GM04504 (cell line): ENCODE data around the gene UBQLNL.
A peak's percentile ranks its signal among the peaks of the same experiment; 100 is the strongest.

Experiments used
- DNase-seq: peaks from one replicate; pipeline ENCODE4 v3.0.0-alpha.2; 2012; ENCODE audit warnings: low read depth

UBQLNL gene, protein sequence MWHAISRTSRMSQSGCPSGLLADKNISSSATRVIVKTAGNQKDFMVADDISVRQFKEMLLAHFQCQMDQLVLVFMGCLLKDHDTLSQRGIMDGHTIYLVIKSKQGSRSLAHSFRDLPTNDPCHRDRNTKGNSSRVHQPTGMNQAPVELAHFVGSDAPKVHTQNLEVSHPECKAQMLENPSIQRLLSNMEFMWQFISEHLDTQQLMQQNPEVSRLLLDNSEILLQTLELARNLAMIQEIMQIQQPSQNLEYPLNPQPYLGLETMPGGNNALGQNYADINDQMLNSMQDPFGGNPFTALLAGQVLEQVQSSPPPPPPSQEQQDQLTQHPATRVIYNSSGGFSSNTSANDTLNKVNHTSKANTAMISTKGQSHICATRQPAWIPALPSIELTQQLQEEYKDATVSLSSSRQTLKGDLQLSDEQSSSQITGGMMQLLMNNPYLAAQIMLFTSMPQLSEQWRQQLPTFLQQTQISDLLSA

GRCh38 chr11:5516599-5516998 lies at the start of gene UBQLNL:
Gene UBQLNL (minus strand): TSS chr11:5516699. CDS start chr11:5516441, 258 bp downstream.
- DNase-seq: no peak

DNA sequence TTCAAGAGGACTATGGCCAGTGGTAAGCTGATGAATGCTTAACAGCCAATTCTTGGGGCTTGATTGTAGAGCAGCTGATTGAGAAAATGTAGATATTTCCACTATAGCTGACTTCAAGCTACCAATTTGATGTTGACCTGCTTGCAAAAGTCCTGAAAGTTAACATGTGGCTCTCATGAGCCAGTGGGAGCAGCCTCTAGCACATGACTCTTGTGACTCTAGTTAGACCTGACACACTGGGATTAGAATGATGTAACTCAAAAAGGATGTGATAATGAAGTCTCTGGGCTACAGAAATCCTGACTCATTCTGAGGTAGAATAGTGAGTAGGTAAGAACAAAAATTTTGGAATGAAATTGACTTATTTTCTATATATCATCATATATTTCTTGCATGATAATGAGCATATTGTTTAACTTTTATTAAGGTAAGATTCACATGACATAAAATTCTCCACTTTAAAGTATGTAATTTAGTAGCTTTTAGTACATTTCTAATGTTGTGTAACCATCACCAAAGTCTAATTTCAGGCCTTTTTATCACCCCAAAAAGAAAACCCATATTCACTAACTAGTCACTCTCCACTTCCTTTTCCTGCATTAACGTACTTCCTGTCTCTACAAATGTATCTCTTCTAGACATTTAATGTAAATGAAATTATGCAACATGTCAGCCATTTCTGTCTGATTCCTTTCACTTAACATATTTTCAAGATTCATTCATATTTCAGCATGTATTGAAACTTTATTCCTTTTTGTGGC lies 47.9 kb upstream of the UBQLNL start:
- no peak for DNase-seq

DNA sequence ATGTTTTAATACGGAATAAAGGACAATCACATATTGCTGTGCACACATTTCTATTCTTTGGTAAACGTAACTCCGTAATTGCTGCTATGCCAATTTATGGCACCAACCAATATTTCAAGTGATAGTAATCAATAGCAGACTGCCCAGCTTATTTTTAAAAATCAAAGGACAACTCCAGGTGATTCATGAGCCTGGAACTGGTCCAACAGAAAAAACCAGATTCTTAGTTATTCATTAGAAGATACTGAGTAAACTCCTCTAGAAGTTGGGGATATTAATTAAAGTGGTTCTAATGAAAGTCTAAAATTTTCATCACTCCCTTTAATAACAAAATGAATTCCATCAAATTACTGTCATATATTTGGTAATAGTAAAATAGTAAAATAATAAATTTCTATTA lies 41.3 kb upstream of the UBQLNL start:
- no peak for DNase-seq

- no peak for DNase-seq
Measured at GRCh38 chr11:5556596-5557188, 40.2 kb upstream of the UBQLNL start.

- DNase-seq: no peak
Measured at GRCh38 chr11:5553343-5553742, 36.8 kb upstream of the UBQLNL start.

DNA sequence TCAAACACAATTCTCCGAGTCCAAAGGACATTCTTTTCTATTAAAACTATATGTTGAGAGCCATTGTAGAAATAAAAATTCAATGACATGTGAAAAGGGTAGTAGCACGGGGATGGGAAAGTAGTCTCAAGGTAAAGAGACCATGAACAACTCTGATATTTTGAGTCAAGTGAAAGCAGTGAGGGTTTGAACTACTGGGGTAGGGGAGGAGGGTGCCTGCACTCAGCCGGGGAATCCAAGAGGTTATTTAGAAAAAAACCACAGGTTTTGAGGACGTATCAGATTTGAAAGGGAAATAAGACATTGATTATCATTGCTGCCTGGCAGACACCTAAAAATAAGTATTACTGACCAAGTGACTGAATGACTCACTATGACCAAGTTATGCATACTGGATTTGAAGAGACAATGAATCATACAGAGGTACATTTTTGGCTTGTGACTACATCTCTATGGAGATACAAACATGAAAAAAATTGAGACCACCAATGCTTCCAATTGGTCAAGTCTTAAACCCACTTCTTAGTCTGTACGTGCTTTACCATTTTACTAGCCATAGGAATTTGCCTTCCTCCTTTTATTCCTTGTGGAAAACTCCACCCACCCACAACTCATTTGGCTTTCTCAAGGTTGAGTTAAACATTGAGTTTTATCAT lies 34.1 kb upstream of the UBQLNL start:
- peak; percentile 10 for DNase-seq

DNA sequence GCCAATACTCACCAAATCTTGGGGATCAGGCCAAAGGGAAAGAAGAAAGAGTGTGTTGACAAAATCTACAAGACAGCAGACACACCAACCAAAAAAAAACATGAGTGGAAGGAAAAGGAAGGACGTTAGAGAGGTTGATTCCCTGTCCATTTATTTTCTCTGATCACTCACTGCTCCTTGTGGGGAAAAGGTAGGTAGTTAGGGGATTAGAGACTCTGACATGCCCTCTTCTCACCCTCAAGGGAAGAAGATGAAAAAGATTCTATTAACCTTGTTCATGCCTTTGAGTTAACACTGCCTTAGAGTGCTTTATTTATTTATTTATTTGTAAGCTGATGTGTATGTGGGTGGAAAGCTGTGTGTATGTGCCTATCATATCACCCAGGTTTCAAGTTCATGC lies 31.9 kb upstream of the UBQLNL start, which contains the start of gene OR52H1:
Gene OR52H1, minus strand, starts transcription at position 101 of the 400 bp plus-strand sequence. CDS start 3,035 bp downstream, outside the sequence.
- no peak for DNase-seq

GRCh38 chr11:5547982-5548381 lies 31.5 kb upstream of the UBQLNL start:
- no peak for DNase-seq

DNA sequence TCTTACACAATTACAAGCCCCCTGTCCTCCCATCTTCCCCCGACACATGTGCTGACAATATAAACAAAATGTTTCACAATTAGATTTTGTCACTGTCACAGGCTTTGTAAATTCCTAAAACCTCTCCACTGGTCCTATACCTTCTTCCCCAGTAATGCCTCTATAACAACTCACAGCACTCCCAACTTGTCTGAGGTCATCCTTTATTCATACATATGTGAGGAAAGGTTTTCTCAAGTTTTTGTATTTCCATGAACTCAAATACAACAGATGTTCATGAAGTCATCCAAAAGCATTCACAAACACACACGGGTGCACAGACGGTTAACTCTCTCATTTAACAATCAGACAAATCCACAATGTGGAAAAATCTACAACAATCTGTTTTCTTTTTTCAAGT lies 30.0 kb upstream of the UBQLNL start:
- no peak for DNase-seq

DNA sequence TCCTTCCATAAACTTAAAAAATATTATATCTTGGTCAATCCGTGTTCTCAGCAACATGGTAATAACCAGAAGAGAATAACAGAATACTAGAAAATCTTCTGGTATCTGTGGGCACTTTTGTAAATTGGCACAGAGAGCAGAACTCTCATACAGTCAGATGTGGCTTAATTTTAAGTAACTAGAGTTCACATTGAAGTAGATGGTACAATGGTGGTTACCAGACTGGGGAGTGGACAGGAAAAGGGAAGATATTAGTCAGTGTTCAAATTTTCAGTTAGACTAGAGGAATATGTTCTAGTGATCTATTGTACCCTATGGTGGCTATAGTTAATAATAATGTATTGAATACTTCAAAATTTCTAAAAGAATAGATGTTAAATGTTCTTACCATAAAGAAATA lies 24.9 kb upstream of the UBQLNL start:
- no peak for DNase-seq

DNA sequence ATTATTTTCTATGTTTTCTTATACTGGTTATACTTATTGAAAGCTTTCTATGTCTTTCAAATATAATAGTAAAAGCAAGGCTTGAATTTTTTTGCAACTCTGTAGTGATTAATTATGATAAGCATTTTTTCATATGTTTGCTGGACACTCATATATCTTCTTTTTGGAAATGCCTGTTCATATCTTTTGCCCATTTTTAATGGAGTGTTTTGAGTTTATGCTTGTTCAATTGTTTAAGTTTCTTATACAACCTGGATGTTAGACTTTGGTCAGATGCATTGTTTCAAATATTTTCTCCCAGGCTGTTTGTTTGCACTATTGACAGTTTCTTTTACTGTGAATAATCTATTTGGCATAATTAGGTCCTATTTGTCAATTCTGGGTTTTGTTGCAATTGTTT lies 20.0 kb upstream of the UBQLNL start:
- no peak for DNase-seq

- DNase-seq: no peak
Measured at GRCh38 chr11:5534046-5534445, 17.5 kb upstream of the UBQLNL start.

- no peak for DNase-seq
Measured at GRCh38 chr11:5531053-5531831, 14.7 kb upstream of the UBQLNL start.

DNA sequence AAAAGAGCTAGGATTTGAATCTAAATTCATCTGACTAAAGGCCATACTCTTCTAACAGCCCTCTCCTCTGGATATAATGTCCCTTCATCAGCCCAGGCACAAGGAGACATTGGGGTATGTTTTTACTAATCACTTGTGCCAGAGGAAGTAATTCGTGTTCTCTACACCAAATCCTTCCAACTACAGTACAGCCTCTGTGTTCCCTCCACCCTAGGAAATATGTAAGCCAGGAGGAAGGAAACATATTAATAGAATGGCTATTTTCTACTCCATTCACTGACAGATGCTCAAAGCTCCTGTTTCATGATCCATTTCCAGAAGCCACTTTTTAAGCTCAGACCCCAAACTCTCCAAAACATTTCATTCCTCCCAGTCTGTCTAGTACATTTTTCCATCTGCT lies 12.0 kb upstream of the UBQLNL start:
- DNase-seq: no peak

DNA sequence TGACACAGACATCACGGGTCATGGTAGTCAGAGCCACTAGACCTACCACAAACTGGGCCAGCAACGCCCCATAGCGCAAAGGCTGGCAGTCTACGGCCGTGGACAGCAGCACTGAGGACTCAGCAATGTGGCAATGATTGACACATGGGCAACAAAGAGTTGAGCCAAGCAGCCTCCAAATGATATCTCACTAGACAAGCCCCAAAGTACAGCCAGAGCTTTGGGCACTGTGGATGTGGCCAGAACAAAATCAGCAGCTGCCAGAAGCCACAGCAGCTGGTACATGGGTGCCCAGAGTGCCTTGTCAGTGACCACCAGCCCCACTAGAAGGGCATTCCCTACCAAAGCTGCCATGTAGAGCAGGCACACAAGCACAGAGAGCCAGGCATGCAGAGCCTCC lies 11.2 kb upstream of the UBQLNL start:
- DNase-seq: no peak

DNA sequence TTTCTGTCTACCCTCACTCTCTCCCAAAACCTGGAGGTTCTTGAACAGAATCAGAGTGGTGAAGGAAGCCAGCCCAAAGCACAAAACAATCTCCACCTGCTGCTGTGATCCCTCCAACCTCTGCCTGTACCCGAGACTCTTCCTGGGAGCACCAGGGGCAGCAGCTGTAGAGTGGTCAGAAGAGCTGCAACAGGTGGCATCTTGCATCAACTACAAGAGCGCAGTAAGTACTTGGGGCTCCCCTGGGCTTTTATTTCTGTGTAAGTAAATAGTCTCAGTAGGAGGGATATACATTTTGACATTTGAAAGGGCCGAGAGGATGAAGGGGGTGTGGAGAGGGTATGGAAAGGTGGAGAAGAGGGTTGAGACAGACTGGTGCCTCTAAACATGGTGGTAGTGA lies 8.3 kb upstream of the UBQLNL start:
- DNase-seq: no peak

GRCh38 chr11:5522308-5522707 lies 5.8 kb upstream of the UBQLNL start:
- no peak for DNase-seq

DNA sequence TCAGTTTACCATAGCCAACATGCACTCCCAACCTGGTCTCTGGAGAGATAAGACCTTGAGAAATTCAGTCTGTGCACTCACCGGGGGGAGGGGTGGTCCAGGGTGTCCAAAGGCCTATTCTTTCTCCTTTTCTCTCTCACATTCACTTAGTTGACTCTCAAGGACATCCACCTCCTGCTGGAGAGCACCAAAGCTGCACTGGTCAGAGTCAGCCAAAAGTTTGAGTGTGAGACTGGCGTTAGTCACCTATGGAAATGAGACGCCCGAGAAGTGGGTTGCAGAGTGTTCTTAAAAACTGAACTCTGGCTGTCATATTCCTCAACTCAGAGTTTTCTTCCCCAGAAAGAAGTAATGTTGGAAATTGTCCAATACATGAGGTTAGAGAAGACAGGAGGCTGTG lies 5.0 kb upstream of the UBQLNL start:
- no peak for DNase-seq

- DNase-seq: no peak
Measured at GRCh38 chr11:5514841-5515240, 1.7 kb downstream of the UBQLNL start.

DNA sequence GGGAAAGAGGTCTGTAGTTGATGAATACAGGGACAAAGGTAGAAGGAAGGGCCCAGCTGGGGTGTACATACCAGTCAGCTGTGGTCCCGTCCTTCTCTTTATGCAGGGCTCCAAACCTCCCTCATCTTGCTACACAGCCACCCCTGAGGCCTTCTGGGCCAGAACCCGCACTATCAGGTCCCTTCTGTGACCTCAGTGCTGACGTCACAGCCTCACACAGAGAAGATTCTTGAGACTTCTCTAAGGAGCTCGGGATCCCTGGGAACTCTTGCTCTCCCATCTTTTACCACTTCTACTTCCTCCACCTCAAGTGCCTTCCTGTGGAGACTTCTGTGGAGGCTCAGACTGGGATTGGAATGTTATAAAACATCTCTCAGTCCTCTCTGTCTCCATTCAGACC lies 6.7 kb downstream of the UBQLNL start, which contains the start of gene UBQLN3:
Gene UBQLN3, minus strand, starts transcription at position 155 of the 400 bp plus-strand sequence. CDS start 399 bp downstream, outside the sequence.
- no peak for DNase-seq

DNA sequence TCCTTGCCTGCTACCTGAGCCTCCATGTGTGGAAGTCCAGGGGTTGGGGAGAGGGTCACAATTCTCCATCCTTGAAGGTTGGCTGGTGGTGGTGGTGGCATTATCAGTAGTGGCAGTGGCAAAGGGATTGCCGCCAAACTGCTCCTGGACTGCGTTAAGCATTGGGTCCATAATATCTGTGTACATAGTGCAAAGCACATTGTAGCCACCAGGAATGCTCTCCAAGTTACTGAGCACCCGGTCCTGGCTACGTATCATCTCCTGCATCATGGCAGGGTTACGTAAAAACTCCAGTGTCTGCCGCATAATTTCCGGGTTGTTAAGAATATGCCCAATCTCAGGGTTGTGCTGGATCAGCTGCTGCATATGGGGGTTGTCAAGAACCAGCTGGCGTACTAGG lies 7.9 kb downstream of the UBQLNL start:
- no peak for DNase-seq
